PFSK-1 (cell line): ENCODE results near the gene PPP5C.

Experiments
- FOXP2 ChIP-seq: optimal IDR thresholded peaks from 2 replicates; pipeline ENCODE3; 2011; ENCODE audit warnings: borderline replicate concordance, control low read depth, inconsistent platforms; ENCODE audit not compliant: insufficient read depth; ENCODE audit errors: extremely low read length, extremely low read depth
- POLR2AphosphoS5 ChIP-seq: IDR thresholded peaks from 2 replicates; pipeline ENCODE4 v1.6.1; 2012; ENCODE audit warnings: low read depth, mild to moderate bottlenecking, control low read depth, low read length, moderate library complexity
- SIN3A ChIP-seq: IDR thresholded peaks from 2 replicates; pipeline ENCODE4 v1.6.1; 2012; ENCODE audit warnings: mild to moderate bottlenecking, low read length, moderate library complexity, borderline replicate concordance; ENCODE audit not compliant: insufficient read depth
- TAF1 ChIP-seq: IDR thresholded peaks from 2 replicates; pipeline ENCODE4 v1.6.1; 2012; ENCODE audit warnings: low read length, control low read depth, borderline replicate concordance; ENCODE audit not compliant: insufficient read depth
- TF ChIP-seq, protein P1 (sequence below), 2 experiments: IDR thresholded peaks; 2 replicates each; pipeline versions ENCODE4 v1.6.1 to v1.8.0; 2011 to 2012; ENCODE audit warnings: low read depth in 2 of 2, low read length in 2 of 2, control low read depth in 1 of 2, inconsistent platforms in 1 of 2, mild to moderate bottlenecking in 1 of 2, moderate library complexity in 1 of 2; ENCODE audit not compliant: insufficient read depth in 1 of 2

Gene PPP5C

DNA sequence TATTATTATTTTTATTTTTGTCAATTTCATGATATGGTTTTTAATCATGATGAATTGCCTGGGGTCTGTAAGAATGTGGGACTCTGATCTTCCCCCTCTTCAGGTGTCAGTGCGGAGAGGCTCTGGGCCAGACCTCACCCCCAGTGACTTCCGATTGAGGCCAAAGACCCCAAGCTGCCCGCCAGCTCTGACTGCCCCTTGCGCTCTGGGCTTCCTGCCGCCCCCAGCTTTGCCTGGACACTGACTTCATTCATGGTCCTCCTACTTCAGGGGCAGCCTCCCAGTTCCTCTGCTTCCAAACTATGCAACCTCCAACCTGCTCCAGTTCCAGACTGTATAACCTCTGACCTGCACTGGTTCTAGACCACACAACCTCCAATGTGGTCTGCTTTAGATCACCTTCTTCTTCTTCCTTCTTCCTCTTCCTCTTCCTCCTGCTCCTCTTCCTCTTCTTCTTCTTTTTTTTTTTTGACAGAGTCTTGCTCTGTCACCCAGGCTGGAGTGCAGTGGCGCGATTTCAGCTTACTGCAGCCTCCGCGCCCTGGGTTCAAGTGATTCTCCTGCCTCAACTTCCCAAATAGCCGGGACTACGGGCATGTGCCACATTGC, 6.7 kb upstream of the PPP5C start:
- TF ChIP-seq SIN3A (no peak), FOXP2 (no peak), POLR2AphosphoS5 (no peak), TAF1 (no peak)
- TF ChIP-seq, protein P1, sequence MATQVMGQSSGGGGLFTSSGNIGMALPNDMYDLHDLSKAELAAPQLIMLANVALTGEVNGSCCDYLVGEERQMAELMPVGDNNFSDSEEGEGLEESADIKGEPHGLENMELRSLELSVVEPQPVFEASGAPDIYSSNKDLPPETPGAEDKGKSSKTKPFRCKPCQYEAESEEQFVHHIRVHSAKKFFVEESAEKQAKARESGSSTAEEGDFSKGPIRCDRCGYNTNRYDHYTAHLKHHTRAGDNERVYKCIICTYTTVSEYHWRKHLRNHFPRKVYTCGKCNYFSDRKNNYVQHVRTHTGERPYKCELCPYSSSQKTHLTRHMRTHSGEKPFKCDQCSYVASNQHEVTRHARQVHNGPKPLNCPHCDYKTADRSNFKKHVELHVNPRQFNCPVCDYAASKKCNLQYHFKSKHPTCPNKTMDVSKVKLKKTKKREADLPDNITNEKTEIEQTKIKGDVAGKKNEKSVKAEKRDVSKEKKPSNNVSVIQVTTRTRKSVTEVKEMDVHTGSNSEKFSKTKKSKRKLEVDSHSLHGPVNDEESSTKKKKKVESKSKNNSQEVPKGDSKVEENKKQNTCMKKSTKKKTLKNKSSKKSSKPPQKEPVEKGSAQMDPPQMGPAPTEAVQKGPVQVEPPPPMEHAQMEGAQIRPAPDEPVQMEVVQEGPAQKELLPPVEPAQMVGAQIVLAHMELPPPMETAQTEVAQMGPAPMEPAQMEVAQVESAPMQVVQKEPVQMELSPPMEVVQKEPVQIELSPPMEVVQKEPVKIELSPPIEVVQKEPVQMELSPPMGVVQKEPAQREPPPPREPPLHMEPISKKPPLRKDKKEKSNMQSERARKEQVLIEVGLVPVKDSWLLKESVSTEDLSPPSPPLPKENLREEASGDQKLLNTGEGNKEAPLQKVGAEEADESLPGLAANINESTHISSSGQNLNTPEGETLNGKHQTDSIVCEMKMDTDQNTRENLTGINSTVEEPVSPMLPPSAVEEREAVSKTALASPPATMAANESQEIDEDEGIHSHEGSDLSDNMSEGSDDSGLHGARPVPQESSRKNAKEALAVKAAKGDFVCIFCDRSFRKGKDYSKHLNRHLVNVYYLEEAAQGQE (IDR thresholded peaks at IDR 0.05; ENCODE audit: insufficient read depth in 1 of 2, low read depth in 2 of 2, low read length in 2 of 2): no peak

DNA sequence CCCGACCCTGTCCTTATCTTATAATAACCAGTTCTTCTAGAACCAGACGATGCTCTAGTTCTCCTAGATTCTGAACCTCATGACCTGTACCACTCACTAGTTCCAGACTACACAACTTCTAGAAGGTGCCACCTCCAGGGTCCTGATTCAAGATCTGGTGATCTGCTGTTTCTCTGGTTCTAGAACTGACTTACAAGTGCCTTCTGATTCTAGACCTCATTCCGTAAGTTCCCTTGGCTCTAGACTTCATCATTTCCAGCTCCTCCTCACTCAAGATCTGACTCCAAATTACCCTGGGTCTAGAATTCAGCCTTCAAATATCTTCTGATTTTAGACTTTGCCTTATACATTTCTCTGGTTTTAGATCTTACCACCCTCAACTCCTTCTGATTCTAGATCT, 5.0 kb upstream of the PPP5C start:
- TF ChIP-seq, protein P1 (IDR thresholded peaks at IDR 0.05; ENCODE audit: insufficient read depth in 1 of 2, low read depth in 2 of 2, low read length in 2 of 2): no peak
- TF ChIP-seq TAF1: no peak
- TF ChIP-seq FOXP2: no peak
- no peak for TF ChIP-seq POLR2AphosphoS5
- no peak for TF ChIP-seq SIN3A

DNA sequence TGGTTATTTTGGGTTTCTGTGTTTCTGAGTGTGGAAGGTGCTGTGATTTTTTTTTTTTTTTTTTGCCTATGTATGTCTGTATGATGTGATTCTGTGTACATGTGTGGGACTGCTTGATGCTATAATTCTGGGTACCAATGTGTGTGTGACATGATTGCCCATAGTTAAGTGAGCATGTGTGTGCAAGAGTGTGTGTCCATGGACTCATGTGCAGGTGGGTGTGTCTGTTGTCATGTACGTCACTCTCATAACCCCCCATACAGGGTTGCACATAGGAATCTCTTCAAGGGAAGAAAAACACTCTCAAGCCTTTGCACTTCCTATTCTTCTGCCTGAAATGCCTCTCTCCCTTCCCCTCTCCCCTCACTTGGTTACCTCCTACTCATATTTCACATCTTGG, 2.5 kb upstream of the PPP5C start:
- TF ChIP-seq, protein P1 (IDR thresholded peaks at IDR 0.05; ENCODE audit: insufficient read depth in 1 of 2, low read depth in 2 of 2, low read length in 2 of 2): no peak
- TF ChIP-seq TAF1 (no peak), FOXP2 (no peak), SIN3A (no peak), POLR2AphosphoS5 (no peak)

DNA sequence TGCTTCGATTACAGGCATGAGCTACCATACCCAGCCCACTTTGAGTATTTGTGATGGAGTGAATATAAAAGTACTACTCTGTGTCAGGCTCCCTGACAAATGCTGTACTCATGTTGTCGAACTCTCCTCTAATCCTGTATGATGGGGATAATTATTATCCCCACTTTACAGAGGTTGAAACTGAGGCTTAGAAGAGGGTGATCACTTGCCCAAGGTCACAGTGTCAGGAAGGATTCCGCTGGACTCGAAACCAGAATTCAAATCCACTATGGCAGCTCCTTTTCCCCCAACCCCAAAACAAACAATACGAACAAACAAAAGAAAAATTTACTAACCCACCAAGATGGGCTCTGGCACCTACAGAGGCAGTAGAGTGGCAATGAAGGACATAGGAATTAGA, 1.7 kb upstream of the PPP5C start:
- no peak for TF ChIP-seq SIN3A
- TF ChIP-seq POLR2AphosphoS5: no peak

DNA sequence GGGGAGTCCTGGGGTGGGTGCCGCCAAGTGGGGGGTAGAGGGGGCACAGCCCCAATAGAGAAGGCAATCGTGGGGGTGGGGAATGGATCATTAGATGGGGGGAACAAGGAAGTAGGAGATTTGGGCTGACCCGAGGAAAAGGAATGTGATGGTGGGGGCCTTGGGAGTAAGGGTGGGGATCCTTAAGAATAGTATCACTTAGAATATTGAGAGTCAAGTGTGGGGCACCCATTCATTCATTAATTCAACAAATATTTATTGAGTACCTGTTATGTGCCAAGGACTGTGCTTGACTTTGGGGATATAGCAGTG, 641 bp downstream of the PPP5C start:
- TF ChIP-seq TAF1 (no peak), FOXP2 (no peak), POLR2AphosphoS5 (no peak), SIN3A (no peak)
- TF ChIP-seq, protein P1 (IDR thresholded peaks at IDR 0.05; ENCODE audit: insufficient read depth in 1 of 2, low read depth in 2 of 2, low read length in 2 of 2): no peak
